HG03095 (cell line): ENCODE results near the gene DCDC2C.
"Not testable (repeated sequence)": the region's sequence is repeated elsewhere in the genome, so short reads cannot be mapped to it uniquely, and the experiment has no call there.

ENCODE experiments used
- ATAC-seq: cut with Tn5 transposase; IDR thresholded peaks from one replicate; pipeline ENCODE4 v1.9.1; 2021; ENCODE audit warnings: moderate library complexity; ENCODE audit not compliant: unreplicated experiment

DCDC2C gene

DNA sequence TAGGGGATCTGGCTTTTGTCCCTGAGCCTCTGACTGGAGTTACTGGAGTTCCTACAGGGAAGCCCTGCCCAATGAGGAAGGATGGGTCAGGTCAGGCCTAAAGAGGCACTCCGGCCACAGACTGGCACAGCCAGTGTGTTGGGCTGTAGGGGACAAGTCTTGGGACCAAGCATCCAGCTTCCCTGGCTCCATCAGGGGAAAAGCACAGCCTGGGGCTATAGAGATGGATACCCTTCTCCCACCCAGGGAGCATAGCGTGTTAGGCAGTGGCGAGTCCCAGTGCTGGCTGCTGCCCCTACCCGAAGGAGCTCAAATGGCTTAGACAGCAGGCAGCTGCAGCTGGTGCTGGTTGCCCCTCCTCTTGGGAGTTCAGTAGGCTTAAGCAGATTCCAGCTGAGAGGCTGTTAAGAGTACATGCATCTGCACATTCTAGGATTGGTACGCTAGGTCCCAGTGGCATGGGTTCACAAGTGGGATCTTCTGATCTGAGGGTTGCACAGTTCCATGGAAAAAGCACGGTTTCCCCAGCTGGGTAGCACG, 111.4 kb downstream of the DCDC2C start:
- no peak for ATAC-seq

DNA sequence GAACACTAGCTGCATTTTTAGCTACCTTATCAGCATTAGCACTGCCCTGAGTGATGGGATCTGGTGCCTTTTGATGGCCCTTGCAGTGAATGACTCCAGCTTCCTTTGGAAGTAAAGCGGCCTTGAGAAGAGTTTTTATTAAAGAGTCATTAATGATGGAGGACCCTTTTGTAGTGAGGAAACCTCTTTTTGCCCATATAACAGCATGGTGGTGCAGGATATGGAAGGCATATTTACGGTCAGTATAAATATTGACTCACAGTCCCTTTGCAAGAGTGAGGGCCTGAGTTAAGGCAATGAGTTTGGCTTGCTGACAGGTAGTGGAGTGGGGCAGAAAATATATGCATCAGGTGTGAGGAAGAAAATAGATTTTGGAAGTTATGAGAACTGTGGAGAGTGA, 113.8 kb downstream of the DCDC2C start:
- not testable (repeated sequence) for ATAC-seq

DNA sequence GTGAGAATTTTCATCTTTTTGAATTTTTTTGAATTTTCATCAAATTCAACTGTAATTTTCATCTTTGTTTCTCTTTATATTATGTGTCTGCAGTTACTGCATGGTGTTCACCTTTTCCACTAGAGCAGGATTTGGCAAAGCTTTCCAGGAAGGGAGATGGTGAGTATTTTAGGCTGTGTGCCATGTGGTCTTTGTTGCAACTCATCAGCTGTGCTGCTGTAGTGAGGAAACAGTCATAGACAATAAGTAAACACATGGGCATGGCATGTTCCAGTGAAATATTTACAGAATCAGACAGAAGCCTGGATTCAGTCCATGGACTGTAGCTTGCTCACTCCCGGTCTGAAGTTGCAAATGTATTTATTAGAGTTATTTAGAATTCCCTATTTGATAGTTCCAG, 120.4 kb downstream of the DCDC2C start:
- ATAC-seq, result no peak

DNA sequence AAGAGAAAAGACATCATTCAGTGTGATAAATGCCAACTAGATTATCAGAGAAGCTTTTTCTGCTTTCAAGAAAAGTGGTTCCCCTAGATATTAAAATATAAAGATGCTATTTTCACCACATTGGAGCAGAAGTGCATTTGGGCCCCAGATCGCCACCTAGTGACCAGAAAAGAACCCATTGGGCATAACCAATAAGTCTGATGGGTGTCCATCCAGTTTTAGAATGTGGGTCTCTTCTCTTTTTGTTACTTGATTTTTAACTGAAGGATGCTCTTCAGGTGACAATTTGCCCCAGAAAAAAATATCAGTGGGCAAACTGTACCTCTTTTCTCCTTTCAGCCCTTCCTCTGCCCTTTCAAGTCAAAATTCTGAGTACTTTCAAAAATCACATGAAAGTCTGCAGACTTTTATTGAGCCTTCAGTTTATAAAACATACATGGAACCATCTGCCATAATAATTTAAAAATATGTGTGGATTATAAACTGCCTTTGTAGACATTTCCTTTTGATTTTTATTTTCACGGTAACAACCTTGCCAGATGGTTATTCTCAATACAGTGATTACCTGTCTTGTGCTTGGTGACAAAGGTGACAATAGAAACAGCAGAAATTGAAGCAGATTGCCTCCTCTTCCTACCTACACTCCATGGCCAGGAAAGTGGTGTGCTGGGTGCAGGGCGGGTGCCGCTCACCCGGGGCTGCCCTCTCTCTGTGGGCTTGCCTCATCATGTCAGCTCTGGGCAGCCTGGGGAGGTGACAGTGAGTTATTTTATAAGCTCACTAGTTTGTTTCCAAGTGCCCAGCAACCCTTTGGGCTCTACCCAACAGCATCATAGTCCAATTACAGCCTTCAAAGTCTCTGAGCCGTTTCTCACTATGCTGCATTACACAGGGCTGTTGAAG, 124.5 kb downstream of the DCDC2C start:
- ATAC-seq, result no peak

DNA sequence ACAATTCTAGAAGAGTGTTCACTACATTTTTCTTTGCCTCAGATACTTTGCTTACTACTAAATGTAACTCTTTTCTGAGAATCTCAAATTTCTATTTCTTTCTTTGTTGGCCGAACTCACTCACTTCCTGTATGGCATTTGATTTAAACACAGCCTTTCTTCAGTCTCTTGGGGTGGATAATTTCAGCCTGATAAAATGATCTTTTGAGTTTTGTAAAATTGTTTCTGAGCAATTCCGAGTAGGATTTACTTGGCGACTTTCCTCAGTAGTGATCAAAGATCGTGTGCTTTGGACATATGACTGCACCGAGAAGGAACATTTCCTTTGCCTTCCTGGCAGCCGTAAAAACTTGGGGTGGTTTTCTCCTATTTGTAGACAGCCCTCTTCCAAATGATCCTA, 127.4 kb downstream of the DCDC2C start:
- no peak for ATAC-seq

DNA sequence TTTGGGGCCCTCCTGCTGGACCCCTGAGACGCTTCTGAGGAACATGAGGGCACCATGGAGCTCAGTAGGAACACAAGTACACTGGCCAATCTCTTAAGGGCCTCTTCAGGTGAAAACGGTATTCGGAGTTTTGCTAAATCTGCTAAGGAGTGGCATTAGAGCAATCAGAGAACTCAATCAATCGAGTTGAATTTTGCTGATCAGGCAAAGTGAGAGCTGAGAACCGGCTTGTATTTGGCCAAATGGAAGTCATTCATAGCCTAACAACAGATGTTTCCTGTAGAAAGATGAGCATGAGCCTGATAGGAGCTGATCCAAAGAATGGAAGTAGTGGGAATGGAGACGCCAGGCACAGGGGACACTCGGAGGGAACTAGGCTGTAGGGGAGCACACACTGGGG, 133.7 kb downstream of the DCDC2C start:
- ATAC-seq, result no peak

DNA sequence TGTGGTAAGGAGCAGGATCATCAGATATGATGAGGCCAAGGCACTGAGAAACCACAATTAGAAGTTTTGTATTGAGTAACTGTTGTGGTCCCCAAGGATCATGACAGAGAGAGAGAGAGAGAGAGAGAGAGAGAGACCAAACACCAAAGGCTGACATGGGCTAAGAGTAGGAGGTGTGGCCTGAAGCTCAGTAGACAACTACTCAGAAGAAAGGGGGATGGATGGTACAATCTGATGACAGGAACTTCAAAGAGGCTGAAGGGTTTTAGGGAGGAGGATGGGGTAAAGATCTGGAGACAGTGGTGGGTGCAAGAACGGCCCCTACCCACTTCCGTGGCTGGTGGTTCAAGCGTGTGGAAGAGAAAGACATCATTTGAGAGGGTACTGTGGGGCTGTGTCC, 135.0 kb downstream of the DCDC2C start:
- ATAC-seq, result no peak

DNA sequence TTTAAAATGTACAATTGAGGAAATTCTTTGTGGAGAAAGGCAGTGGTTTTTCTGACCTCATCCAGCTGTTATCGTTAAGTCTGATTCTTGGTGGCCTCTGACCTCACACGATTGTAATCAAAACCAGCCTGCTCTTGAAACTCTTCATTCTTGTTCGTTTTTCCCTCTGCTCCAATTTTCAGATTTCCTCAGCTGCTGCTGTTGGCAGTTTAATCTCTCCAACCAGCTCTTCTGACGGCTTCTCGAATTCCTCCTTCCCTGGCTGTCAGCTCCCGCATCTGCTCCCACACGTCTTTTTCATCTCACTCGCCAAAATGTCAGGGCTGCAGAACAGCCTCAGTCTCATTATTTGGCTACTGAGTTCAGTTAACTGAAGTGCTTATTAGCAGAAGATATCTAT, 136.1 kb downstream of the DCDC2C start:
- ATAC-seq, result no peak

DNA sequence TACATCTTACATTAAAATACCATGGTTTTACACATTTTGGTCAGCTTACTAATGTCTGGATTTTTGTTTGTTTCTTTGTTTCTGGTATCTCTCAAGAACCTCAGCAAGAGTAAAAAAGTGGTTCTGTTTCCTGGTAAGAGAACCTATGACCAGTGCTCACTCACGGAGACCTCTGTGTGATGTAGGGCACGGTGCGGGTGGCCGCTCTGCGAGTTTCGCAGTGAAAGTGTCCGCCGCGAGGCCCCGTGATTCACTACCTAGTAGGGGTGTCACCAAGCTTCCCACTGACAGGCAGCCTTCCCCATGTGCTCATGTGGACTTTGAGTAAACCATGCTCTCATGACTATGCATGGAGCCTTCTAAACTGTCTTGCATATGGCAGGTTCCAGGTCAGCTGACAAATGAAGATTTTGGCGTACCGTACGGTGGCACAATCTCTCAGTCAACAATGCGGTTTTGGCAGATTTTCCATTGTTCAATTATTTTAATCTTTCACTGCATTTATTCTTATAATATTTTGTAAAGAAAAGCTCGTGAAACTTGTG, 137.3 kb downstream of the DCDC2C start:
- ATAC-seq, result no peak

DNA sequence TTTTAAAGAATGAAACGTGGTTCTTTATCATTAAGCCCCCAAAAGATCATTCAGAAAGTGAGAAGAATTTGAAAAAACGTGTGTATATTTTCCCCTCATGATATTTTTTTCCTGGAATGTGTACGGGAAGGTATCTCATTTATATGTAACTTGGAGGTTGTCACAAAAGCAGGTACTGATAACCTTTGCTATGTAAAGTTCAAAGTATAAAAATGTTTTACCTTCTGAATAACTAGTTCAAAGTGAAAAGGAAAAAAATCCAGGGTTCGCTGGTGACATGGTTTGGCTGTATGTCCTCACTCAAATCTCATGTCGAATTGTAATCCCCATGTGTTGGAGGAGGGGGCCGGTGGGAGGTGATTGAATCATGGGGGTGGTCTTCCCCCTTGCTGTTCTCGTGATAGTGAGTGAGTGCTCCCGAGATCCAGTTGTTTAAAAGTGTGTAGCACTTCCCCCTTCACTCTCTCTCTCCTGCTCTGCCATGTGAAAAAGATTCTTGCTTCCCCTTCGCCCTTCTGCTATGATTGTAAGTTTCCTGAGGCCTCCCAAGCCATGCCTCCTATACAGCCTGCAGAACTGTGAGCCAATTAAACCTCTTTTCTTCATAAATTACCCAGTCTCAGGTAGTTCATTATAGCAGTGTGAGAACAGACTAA, 144.2 kb downstream of the DCDC2C start:
- ATAC-seq, result no peak

DNA sequence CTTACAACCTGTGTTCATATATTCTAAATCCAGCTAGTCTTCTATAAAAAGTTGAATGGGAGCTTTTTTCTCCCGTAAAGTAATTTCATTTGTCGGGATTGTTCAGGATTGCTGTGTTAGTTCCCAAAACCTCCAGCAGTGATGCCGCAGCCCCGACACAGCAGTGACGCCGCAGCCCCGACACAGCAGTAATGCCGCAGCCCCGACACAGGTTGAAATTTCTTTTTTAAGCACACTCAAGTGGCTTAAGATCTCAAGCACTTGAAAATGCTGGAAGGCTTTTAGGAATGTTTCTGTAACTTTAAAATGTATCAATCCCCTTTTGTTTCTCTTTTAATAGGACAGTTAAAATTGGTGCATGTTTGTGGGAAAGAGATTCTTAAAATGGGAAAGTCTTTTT, 145.4 kb downstream of the DCDC2C start:
- no peak for ATAC-seq

DNA sequence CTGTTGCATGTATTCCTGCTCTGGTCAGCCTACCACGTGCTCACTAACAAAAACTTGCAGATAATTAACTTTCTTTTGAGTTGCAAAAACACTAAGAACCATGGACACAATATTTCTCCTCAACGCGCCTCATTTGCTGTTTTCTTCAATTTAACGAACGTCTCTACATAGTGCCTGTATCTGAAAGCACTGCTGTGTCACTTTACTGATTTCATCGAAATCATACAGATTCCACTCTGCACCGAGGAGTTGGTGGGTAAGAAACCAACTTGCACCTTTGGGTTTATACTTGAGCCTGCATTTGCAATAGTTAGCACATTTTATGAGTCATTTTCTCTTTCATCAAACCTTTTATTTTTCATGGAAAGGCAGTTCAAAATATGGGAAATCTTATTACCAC, 145.8 kb downstream of the DCDC2C start:
- ATAC-seq, result no peak

DNA sequence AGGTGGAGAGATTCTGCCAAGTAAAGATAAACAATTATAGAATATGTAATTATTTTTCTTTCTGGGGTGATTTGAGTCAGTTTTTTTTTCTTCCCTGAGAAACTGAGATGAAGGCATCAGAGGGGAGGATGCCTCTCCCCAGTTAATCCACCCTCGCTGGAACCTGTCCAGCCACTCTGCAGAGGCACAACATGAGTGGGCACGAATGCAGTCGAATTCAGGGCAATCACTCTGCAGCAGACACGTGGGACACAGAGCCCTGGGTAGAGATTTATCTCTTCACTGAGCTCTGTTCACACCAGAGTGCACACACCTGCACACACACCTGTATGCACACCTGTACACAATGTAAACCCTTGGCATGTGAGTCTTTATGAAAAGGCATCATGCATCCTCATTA, 154.2 kb downstream of the DCDC2C start:
- no peak for ATAC-seq

DNA sequence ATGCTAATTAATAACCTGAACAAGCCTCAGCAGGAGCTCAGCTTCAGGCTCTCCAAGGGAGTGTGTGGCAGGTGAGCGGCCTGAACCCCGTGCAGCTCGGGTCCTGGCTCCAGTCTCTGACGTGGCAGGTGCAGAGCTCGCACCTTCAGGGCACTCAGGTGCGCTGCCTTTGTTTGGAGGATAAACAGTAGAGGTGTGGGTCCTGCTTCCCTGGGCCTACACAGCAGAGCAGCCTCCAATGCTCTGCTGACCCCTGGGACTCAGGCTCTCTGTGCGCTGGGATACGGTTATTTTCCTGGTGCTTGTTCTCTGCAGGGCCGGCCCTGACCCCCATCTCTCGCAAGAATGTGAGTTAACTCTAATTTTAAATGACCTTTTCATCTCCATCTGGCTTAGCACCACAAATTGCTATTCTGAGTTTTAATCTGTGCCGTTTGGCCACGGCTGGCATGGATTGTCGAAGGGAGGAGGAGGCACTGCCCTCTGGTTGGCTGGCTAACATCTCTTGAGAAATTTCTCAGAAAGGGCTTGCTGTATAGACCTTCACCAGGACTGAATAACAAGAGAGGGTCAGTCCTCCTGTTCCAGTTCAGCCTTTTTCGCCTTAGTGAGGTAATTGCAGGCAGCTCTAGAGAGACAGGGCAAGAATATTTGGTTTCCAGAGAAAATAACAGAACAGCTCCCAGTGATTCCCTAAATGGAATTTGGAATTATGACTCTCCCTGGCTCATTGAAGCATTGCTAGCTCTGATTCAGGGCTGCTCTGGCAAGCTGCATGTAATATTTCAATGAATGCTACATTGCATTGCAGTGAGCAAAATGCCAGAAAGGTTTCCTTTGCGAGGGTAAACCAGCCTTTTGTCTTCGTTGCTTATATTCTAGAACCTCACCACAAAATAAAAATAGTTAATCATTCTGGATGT, 161.8 kb downstream of the DCDC2C start:
- ATAC-seq, result no peak

DNA sequence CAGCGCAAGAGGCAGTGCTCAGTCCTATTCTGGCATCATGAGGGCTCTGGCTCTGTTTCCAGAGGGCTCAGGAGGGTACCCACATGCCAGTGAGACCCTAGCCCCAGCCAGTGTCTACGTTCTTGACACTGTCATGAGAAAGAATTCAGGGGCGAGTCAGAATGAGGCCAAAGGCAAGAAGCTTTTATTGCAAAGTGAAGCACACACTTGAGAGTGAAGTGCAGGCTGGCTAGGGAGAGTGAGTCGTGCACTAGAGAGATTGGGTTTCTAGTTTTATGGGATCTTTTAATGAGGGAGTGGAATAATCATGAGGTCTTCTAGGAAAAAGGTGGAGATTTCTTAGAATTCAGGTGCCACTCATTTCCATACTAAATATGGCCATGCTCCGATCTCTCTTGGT, 164.1 kb downstream of the DCDC2C start:
- no peak for ATAC-seq

DNA sequence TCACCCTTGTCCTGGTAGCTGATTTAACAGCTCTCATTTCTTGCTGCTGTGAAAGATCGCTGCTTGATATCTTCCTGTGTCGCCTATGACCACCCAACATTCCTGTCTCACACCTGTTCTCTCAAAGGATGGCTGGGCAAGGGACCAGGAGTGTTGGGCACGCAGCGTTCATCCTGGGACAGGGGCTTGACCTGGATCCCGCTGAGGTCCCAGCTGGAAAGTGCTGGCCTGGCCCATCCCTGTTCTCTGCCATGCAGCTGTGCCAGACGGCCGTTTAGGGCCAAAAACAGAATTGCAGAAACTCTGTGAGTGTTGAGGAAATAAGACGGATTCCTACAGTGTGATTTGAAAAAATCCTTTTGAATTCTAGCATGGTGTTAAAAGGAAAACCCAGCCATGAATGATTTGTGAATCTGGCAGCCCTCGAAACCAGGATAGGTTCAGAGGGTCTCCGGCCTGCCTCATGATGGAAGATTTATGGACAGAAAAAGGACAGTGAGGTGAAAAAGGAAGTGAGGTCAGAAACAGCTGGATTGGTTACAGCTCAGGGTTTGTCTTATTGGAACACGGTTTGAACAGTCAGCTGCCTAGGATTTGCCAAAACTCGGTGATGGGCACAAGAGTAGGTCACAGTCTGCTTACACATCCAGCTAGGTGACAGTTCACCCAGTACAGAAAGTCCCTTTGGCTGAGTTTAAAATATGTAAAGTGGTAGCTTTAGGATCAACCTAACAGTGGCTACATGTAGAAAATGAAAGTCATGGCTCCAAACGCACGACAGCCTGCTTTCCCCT, 164.8 kb downstream of the DCDC2C start:
- no peak for ATAC-seq

DNA sequence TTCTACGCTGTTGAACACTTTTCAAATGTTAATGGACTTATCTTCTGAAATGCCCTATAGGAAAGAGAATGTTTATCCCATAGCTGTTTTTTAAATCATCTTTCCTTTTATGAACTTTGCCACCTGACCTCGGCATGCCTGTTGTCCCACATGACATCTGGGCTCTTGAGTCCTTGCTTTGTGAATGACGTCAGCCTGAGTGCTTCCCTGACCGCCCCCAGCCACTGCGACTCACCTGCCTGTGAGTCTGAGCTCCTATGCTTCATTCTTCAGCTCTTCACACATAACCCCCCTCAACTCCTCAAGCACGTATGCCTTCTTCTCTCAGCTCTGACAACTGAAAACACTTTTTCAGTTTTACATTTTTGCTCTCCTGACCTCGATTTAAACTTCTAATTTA, 166.8 kb downstream of the DCDC2C start:
- ATAC-seq, result no peak

DNA sequence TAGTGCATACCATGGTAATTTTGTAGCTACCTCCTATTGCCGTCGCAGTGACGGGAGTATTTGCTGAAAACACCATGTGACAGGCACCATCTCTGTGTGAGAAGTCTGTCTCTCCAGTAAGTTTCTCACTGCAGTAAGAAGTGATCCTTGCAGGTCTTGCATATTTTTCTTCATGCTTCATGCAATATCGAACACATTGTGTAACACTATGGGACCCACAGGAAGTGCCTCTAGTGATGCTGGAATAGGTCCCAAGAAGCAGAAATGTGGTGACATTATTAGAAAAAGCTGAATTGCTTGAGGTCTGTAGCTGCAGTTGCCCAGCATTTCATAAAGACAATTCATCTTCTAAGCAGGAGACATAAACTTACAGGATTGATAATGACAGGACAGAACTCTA, 167.6 kb downstream of the DCDC2C start:
- ATAC-seq, result no peak

DNA sequence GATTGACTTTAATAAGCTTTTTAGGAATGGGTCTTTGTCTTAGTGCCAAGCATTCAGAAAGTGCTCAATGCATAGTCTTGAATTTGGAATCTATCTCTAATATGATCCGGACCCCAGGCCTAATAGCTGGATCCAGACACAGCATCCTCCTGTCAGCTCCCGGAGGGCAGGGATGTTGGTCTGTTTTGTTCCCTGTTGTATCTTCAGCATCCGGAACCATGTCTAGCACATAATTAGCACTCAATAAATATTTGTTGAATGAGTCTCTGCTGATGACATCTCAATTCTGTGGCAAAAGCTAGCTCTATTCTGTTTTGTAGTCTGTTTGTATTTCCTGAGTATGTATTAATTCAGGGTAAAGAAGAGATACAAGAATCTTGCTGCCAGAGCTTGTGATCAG, 169.1 kb downstream of the DCDC2C start:
- no peak for ATAC-seq

DNA sequence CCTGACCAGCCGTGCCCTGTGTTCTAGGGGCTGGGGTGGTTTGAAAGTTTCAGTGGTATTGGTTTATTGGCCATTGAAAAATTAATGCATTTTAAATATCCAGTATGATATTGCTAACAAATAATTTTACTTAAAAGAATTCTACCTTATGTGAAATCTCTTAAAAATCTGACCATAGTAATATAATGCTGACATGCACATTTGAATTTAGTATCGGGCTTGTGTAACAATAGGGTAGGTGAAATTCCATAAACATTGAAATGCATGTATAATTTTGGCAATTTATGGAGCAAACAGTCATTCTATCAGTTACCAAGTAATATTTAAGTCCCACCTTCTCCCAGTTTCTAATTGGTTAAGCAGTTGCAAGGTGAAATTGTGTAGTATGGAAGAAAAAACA, 170.5 kb downstream of the DCDC2C start:
- ATAC-seq, result no peak
